GM04503 (cell line): Measurements from ENCODE around the gene MTG1.
"Not testable (repeated sequence)": the region's sequence is repeated elsewhere in the genome, so short reads cannot be mapped to it uniquely, and the experiment has no call there.

Experiments used
- DNase-seq: peaks from one replicate; pipeline ENCODE4 v3.0.0-alpha.2; 2012; ENCODE audit warnings: low read depth

Gene MTG1

DNA sequence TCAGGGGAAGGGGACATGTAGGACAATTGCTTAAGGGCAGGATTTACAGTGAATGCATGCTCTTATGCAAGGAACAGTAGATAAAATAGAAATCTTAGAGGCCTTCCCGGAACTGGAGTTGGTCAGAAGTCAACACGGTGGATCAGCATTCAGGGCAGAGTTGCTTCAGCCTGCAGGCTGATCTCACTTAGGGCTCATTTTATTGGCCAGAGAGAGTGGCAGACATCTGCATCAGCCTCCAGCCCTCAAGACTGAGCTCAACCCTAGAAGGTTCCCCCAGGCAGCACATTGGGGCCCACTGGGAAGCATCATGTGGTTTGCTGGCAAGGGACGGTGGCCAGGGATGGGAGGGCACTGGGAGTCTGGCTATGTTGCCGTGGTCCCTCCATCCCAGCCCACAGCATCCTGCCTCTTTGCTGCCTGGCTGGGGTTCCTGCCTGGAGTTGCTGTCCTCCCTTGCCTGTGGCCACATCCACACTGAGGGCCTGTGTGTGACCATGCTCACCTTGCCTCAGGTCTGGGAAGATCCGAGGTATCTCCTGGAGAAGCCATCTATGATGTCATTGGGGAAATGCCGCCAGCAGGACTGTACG lies 72.8 kb downstream of the MTG1 start:
- no peak for DNase-seq

DNA sequence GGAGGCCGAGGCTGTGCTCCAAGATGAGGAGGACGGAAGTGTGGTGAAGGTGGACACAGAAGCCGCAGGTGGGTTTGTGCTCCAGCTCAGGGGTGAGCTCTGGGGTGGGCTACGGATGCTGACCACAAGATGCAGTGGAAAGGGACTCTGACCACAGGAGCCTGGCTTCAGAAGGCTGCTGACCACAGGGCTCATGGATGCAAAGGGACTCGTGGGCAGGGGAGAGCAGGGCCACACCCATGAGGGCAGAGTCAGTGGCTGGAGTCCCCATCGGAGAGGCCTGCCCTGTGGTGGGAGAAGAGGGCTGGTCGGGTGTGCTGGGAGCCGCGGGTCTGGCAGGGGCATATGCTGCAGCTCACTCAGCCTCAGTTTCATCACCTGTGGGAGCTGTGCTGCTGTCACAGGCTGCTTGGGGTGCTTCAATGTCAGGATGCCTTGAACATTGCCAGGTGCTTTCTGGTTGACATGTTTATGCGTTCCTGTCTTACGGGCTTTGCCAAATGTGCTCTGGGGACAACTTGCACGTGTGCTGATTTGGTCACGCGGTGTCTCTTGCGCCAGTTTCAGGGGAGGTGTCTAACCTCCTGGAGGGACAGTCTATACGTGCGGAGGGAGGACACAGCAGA lies 73.4 kb downstream of the MTG1 start:
- no peak for DNase-seq

GRCh38 chr10:133469205-133469604 lies 75.2 kb downstream of the MTG1 start:
- not testable (repeated sequence) for DNase-seq

GRCh38 chr10:133471300-133472109 lies 77.5 kb downstream of the MTG1 start:
- no peak for DNase-seq
